B cell (primary cell): ENCODE measurements around the gene RAB30.

ENCODE experiments used
- CTCF ChIP-seq: fragments of 200-600 bp; IDR thresholded peaks from one replicate; pipeline ENCODE4 v1.8.0; 2022; ENCODE audit warnings: antibody characterized with exemption, mild to moderate bottlenecking
- EZH2 ChIP-seq: IDR thresholded peaks from 2 replicates; pipeline ENCODE4 v1.6.1; 2012; ENCODE audit warnings: borderline replicate concordance, low read depth, mild to moderate bottlenecking, moderate library complexity, low read length; ENCODE audit not compliant: insufficient read depth, poor library complexity, severe bottlenecking

GRCh38 chr11:82972103-82972502 lies 99.6 kb downstream of the RAB30 start:
- no peak for TF ChIP-seq CTCF
- TF ChIP-seq EZH2 = no peak
